NCI-H1436 treated with DMSO at 0.1 percent for 48 hours (cell line): ENCODE data around the gene C19orf18.
A peak's percentile ranks its signal among the peaks of the same experiment; 100 is the strongest.

Experiments
- DNase-seq: peaks from one replicate; lab custom pipeline; 2025; lab: John Stamatoyannopoulos, UW

The C19orf18 gene

DNA sequence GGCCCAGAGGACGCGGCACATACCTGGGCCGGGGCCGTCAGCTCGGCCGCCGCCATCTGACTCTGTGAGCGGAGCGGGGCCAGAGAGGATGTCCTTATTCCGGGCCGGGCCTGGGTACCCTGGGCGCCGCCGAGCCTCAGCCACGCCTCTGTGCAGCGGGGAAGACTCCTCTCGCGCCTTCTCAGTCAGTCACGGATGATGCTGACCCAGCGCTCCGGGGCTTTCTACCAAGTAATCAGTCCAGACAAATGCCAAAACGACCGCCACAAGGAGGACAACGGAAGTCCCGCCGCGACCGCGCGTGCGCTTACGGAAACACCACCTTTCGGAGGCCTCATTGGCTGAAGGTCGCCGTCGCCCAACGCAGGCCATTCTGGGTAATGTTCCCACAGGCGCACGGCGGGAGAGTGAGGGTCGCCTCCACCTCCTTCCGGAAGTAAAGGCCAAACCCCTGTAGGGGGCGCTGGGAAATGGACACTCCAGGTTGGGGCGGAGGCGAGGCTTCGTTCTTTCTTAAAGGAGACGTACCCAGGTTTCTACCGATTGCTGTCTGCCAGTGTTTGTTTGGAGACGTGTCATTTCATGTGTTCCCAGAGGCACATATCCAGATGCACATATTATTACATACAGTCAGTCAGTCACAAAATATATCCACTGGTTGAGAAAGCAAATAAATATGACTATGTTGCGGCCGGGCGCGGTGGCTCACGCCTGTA lies 26.8 kb downstream of the C19orf18 start, which contains the start of gene ZNF256:
ZNF256 (minus strand) TSS at position 288 of the 716 bp plus-strand sequence; CDS start at position 56, 232 bp downstream.
- DNase-seq = peak; percentile 93

DNA sequence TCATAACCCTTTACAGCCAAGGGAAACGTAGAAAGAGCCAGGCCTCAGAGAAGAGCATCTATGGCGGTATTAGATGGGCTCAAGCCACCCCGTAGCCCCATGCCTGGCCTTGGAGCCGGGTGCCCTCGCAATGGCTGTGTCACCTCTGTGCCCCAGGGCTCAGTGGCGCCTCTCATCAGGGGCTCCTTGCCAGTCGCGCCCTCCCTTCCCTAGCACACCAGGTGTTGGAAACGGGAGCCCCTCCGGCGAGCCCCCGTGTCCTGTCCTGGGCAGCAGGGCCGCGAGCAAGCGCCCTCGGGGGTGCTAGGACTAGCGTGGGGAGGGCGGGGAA lies 27.3 kb downstream of the C19orf18 start:
- no peak for DNase-seq

DNA sequence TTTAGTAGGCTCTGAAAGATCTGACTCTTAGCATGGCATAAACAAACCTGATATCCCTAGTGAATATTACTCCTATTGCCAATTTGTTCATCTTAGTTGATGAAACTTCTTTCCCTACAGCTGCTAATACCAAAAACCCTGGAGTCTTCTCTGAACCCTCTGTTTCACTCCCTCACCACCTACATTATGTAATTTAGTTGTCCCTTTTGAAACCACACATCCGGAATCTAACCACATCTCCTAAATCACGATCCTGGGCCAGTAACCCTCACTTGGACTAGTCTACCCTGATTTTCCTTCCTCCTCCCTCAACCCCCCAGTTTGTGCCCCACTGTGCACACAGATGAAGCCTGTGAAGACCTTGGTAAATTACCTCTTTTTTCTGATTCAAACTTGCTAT lies 28.0 kb downstream of the C19orf18 start:
- DNase-seq = no peak

DNA sequence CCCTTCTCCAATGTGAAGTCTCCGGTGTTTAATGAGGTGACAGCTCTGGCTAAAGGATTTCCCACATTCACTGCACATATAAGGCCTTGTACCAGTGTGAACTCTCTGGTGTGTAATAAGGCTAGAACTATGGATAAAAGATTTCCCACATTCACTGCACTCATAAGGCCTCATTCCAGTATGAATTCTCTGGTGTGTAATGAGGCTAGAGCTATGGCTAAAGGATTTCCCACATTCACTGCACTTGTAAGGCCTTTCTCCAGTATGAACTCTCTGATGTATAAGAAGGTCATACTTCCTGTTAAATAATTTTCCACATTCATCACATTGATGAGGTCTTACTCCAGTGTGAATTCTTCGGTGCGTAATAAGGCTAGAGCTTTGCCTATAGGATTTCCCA lies 32.7 kb downstream of the C19orf18 start:
- no peak for DNase-seq

DNA sequence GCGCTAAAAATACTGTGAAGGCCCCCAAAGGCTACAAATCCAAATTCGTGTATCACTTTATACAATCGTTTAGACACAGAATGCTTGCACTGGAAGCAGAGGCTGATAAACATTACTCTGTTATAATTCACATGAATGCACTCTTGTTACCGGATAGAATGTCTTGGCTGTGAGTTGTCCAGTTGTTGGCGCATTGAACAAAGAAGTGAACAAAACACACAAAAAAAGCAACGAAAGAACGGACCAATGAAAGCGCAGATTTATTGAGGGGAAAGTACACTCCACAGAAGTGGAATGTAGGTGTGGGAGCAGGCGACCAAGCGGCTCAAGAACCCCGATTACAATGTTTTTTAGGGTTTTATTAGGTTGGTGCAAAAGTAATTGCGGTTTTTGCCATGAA lies 38.6 kb downstream of the C19orf18 start:
- DNase-seq = no peak

DNA sequence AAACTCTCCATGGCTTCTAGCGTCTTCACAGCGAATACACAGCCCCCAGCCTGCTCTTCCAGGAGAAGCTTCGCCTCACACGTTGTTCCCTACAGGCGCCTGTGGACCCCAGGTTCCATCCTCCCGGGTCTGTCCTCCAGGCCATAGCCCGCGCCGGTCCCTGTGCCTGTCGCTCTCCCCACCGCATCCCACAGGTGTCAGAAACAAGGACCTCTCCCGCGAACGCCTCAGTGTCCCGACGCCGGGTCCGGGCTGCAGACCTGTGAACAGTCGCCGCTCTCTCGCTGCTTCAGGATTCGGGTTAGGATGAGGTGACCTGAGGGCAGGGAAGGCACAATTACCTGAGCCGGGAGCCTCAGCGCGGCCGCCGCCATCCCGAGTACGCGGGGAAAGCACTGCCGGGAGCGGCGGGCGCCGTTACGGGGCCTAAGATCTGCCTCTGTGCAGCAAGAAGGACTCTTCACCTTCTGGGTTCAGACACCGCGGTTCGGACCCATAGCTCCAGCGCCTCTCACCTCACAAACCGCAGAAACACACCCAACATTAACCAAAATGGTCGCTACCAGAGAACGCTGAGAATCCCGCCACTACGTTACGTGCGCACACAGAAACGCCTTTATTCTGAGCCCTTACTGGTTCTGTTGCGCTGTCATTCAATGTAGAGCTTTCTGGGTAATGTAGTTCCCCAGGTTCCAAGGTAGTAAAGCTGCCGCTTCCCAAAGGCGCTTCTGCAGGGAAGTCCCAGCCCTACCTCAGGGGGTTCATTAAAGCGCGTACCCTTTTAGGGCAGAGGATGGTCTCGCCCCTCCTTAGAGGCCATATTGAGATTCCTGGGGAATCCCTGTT lies 39.3 kb downstream of the C19orf18 start, which contains the start of gene ZNF418:
ZNF418 (minus strand) TSS at position 583 of the 846 bp plus-strand sequence. CDS start 1,580 bp downstream, outside the sequence.
- DNase-seq = no peak

DNA sequence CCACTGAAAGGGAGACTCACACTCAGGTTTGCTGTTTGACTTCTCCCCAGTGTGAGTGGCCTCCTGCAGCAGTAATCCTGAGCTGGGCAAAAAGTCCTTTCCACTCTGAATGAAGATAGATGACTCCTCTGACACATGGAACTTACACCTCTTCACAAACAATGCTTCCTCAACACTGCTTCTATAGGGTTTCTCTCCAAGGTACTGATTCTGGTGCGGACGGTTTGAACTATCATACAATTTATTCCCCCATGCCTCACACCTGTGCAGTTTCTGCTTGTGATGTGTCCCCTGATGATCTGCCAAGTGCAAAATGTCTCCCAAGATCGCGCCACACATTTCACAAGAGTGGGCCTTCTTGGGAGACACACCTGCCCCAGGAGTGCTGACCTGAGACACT lies 46.7 kb downstream of the C19orf18 start:
- DNase-seq = no peak

DNA sequence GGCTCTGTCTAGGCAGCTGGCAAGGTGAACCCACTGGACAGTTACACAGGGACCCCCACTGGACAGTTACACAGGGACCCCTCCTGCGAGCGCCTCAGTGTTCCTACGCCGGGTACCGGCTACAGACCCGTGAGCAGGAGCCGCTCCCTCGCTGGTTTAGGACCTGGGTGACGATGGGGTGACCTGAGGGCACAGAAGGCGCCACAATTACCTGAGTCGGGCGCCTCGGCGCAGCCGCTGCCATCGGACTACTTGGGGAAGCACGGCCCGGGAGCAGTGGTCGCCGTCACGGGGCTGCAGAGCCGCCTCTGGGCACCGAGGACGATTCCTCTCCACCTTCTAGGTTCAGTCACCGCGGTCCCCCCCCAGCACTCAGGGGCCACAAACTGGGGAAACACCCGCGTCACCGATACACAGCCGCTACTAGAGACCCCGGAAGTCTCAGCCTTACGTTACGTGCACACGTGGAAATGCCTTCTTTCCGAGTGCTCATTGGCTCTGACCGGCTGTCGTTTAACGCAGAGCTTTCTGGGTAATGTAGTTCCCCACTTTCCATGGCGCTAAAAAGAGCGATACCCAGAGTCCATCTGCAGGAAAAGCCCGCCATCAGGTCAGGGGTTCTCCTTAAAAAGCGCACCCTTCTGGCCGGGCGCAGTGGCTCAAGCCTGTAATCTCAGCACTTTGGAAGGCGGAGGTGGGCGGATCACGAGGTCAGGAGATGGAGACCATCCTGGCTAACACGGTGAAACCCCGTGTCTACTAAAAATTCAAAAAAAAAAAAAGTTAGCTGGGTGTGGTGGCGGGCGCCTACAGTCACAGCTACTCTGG lies 58.0 kb downstream of the C19orf18 start, which contains the start of gene ZNF417:
ZNF417 (minus strand) TSS at position 425 of the 828 bp plus-strand sequence; CDS start at position 244, 181 bp downstream.
- peak; percentile 74 for DNase-seq

DNA sequence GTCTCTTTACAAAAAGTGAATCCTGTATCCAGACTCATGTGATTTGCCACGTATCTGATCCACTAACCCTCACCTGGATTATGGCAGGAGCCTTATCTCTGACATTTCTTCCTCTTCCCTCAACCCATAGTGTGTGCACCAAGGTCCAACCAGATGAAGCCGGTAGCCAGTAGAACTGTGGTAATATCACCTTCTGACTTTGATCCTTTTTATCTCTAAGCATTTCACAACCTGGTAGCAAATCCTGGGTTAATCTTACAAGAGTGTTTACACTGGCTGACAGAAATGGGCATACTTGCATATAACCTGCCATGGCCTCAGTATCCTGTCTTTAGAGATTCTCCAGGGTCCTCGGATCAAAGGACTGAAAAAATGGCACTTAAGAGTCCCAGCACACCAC lies 59.8 kb downstream of the C19orf18 start:
- no peak for DNase-seq
